ENCODE measurements around the gene SMPDL3A.

The SMPDL3A gene

DNA sequence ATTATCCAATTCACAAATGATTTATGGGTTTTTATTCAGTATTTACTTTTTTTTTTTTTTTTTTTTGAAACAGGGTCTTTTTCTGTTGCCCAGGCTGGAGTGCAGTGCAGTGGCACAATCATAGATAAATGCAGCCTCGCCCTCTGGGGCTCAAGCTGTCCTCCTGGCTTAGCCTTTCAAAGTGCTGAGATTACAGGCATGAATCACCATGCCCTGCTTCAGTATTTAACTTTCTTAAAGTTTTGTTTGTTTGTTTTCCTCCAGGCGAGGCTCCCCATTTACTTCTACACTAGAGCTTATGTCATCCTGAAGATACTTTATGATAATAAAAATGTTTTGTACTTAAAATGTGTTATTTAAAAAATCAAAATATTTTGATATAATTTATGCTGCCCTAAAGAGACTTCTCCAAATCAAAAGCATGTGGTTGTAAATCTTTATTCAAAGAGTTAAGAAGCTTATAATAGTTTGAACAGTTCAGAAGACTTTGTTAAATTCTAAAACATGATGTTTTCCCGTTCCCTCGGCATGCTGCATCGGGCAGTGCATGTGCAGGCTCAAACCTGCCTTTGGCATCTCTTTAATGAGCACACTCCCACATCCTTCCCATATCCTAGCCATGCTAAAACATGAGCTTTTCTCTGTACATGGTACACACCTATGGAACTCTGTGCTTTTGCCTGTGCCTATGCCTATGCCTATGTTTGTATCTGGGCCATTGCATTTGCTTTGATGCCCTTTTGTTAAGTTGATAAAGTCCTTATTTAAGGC, 11.0 kb downstream of the SMPDL3A start:
- Histone ChIP-seq H3K27ac (peak overlapping the region in 14 of 21 experiments; percentile 4 to 85 (median 70)), H3K4me3 (no peak overlapping the region)

DNA sequence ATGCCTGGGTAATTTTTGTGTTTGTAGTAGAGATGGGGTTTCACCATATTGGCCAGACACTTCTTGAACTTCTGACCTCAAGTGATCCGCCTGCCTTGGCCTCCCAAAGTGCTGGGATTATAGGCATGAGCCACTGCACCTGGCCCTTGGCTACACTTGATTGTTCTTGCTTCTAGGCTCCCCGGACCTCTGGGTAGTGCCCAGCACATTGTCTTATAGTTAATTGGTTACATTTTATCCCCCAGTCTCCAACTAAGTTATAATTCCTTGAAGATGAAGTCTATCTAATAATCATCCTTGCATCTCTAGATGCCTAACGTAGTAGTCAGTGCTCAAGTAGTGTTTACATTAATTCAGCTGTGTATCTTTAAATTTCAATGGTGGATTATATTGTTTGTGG, 11.8 kb downstream of the SMPDL3A start:
- Histone ChIP-seq H3K4me3 (no peak overlapping the region), H3K27ac (peak overlapping the region in 16 of 21 experiments; percentile 4 to 85 (median 68))

DNA sequence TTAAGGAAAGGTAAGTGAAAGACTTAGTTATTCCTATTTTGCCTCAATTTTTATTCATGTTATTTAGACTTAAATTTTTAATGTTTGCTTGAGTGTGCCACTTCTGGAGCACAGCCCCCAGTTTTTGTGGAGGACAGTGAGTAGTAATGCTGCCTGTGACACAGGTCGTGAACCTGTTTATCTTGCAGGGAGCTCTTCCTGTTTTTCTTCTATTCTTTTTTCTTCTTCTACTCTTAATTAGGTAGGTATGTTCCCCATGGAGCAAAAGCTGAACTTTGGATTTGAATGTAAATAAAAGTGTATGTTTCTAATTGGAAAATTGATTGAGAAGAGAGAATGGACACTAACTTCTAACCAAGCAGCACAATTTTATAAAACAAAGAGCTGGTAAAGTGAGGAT, 12.3 kb downstream of the SMPDL3A start:
- H3K27ac ChIP-seq, result peak overlapping the region in 10 of 21 experiments; percentile 62 to 85 (median 74)
- H3K4me3 ChIP-seq, result no peak overlapping the region

DNA sequence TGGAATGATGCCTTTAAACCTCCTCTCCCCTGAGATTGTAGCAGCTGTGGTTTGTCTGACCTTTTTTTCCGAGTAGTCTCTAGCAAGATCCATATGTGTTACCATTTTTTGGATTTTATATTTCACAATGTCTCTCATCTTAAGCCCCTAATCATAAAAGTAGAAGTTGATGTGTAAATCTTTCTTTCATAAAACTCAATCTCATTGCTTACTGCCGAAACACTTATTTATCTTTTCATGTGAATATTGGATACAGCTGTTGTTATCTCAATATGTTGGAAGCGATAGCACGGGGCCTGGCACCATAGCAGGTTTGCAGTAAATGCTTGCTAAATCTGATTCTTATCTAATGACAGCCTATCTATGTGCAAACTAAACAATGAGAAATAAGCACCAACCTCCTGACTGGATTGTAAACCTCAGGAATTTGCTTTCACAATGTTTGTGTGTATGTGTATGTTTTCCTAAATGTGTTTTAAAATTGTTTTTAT, 14.2 kb downstream of the SMPDL3A start:
- Histone ChIP-seq H3K4me3 (no peak overlapping the region), H3K27ac (peak overlapping the region in 7 of 21 experiments; percentile 6 to 56 (median 27))

DNA sequence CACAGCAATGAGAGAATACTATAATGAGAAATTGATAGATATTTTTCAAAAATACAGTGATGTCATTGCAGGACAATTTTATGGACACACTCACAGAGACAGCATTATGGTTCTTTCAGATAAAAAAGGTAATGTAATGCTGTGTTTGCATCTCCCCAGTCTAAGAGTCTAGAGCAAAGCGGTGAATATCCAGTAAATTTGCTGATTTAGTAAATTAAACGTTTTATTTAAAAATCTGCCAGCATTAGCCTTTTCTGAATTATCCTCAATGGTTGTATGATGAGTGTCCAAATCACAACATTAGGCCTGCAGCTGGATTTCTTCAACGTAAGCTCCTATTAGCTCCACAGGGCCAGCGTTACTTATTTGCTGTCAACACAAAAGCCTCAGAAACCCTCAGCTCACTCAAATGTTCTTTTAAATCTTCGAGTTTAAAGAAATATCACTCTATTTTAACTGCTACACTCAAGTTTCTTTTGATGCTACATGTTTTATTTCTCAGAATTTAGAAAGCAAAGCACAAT, 16.0 kb downstream of the SMPDL3A start:
- Histone ChIP-seq H3K27ac (no peak overlapping the region), H3K4me3 (no peak overlapping the region)

DNA sequence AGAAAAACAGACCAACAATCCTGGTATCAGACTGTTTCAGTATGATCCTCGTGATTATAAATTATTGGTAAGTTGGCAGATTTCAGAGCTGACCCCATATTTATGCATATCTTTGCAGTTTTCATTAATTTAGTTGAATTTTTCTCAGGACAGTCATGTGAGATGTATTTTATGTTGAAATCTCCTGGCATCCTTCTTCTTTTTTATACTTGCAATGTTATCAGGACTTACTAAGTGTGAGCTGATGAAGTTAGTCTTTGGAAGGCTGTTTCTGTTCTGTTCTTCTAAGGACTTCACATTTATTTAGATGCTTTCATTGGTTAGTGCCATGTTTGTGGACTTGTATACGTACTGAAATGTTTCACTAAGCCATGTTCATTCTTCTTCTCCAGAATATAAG, 17.2 kb downstream of the SMPDL3A start:
- Histone ChIP-seq H3K4me3 (no peak overlapping the region), H3K27ac (no peak overlapping the region)

DNA sequence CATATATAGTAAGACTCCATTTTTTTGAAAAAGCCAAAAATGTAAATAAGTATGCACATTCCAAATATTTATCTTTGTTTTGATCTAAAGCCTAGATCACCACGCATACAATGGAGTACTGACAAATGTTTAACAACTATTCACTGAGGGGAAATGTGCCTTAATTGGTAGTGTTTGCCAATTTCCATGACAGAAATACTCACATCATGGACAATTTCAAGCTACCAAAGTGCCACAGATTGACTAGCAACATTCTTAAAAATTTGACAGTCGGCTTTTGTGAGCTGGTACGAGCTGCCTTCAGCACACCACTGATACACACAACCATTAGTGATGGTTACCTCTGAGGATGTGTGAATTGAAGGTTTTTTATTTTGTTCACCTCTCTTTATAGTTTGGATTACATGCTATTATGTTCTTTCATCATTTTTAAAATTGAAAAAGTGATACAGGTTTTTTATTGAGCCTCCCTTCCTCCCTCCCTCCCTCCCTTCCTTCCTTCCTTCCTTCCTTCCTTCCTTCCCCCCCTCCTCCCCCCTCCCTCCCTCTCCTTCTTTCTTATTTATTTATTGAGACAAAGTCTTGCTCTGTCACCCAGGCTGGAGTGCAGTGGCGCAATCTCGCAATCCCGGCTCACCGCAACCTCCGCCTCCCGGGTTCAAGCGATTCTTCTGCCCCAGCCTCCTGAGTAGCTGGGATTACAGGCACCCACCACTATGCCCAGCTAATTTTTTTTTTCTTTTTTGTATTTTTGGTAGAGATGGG, 19.2 kb downstream of the SMPDL3A start:
- Histone ChIP-seq H3K4me3 (no peak overlapping the region), H3K27ac (peak overlapping the region in 1 of 21 experiments; percentile 51)

DNA sequence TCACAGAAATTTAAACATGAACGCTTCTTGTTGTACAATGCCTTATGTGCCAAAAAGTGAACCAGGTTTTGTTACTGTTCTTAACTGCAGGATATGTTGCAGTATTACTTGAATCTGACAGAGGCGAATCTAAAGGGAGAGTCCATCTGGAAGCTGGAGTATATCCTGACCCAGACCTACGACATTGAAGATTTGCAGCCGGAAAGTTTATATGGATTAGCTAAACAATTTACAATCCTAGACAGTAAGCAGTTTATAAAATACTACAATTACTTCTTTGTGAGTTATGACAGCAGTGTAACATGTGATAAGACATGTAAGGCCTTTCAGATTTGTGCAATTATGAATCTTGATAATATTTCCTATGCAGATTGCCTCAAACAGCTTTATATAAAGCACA, 19.9 kb downstream of the SMPDL3A start:
- Histone ChIP-seq H3K27ac (peak overlapping the region in 1 of 21 experiments; percentile 51), H3K4me3 (no peak overlapping the region)

DNA sequence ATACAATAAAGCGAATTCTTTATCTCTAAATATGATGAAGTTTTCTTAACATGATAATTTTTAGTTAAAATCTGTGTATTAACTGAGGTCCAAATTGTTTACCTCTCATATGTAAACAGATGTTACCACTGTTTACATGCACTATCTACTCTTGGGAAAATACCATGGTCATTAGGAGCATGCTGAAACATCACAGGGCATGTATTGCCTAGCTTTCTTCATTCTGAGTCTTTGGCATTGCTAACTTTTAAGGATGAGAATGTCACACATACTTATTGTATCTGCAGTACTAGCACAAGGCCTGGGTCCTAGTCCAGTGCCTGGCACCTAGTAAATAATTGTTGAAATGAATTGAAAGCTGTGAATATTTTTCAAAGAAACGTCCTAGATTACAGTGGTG, 20.6 kb downstream of the SMPDL3A start:
- no peak overlapping the region for H3K27ac ChIP-seq

DNA sequence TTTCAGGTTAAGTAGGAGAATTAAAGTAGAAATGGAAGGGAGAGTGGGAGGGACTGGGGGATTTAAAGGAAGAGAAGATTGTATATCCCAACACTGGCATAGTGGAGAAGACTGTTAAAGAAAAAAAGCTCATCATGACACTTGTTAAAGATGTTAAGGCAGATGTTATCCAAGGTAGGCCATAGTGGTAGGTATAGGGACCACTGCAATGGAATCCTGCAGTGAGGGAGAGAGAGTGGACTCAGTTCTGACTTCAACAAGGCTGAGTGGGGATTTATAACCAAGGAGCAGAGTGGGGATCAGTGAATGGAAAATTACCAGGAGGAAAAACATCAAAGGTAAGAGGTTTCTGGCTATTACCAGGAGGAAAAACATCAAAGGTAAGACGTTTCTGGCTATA, 21.1 kb downstream of the SMPDL3A start:
- H3K4me3 ChIP-seq, result no peak overlapping the region
- no peak overlapping the region for H3K27ac ChIP-seq

More for the DNA sequence above, 20.6 kb downstream of the SMPDL3A start:
- H3K4me3 ChIP-seq, result no peak overlapping the region

DNA sequence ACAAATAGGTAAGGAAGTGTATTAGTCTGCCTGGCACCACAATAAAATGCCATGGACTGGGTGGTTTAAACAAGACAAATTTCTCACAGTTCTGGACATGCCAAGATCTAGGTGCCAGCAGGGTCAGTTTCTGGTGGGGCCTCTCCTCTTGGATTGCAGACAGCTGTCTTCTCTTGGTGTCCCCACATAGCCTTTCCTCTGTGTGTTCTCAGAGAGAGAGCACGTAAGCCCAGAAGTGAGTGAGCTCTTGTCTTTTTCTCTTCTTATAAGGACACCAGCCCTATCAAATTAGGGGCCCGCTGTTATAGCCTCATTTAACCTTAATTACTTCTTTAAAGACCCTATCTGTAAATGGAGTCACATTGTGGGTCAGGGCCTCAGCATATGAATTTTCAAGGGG, 28.3 kb downstream of the SMPDL3A start:
- H3K27ac ChIP-seq, result peak overlapping the region in 2 of 21 experiments; percentile 14 to 24
- H3K4me3 ChIP-seq, result no peak overlapping the region

DNA sequence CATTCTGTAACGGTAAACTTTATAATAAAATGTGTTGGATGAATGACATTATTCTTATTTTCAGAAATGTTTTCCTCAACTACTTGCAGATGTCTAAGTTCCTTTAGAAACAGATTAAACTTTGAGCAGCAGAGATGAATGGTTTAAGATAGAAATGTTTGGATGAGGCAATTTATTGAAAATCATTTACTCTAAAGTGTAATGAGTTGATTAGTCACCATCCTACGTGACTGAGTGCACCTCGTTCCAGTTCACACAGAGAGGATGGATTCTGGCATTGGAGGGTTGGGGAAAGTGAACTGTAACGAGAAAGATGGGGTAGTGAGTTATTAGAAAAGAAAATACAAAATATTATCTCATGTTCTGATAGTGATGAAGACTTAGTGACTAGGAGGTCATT, 28.7 kb downstream of the SMPDL3A start:
- no peak overlapping the region for H3K4me3 ChIP-seq
- H3K27ac ChIP-seq, result no peak overlapping the region

DNA sequence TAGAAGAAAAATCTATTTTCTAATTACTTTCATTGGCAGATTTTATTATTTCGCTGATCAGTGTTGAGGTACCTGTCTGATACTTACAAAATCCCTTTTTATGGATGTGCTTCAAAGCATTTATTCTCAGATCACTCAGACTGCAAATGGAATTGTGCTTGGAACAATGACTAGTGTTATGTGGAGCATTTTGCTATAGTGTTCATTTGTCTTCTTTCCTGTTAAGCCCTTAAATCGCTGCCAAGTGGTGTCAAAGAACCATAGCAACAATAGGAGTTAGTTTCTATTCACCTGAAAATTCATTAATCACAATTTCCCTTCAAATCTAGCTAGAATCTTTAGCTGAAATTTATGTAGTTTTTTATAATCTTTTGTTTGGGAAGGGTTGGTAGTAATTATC, 29.8 kb downstream of the SMPDL3A start:
- Histone ChIP-seq H3K27ac (no peak overlapping the region), H3K4me3 (no peak overlapping the region)

DNA sequence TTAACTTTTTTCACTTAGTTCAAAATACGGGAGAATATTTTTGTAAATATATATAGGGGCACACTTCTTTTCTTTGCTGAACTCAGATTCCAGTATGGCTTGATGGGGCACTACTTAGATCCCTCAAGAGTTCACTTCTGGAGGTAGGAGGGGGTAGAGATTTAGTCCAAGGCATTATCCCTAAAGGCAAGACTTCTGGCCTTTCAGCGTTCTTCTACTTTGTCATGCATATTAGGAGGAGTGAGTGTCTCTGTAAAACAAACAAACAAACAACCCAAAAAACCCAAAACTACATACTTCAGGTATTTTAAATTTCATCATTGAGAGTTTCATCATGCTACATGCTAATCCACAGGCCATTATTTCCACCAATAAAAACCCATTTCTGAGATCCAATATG, 32.0 kb downstream of the SMPDL3A start:
- no peak overlapping the region for H3K4me3 ChIP-seq
- H3K27ac ChIP-seq, result no peak overlapping the region

DNA sequence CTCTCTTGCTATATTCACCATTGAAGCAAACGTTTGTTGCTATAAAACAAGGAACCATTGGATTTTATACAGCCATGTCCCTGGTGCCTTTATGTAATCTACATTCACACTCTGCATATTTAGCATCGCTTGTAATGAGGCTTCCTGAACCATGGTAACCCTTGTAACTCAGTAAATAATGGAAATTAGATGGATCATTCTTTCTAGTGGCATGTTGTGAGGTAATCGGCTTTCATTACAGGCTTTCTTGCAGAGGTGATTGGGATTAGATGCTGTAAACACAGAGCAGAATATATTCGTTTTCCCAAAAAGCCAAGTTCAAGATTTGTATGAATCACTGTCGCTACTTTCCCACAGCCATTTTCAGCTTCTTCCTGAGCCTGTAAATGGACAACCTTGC, 36.1 kb downstream of the SMPDL3A start:
- Histone ChIP-seq H3K27ac (no peak overlapping the region), H3K4me3 (no peak overlapping the region)

DNA sequence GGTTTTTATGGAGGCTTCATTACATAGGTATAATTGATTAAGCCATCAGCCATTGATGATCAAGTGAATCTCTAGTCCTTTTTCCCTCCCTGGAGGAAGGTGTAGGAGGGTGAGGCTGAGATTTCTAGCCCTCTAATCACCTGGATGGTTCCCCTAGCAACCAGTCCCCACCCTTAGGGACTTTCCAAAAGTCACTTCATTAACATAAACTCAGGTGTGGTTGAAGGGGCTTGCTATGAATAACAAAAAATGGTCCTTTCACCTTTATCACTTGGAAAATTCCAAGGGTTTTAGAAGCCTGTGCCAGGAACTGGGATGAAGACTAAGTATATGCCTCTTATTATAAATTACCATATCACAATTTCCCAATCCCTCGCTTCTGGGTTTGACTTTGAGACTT, 40.4 kb downstream of the SMPDL3A start:
- no peak overlapping the region for H3K4me3 ChIP-seq
- no peak overlapping the region for H3K27ac ChIP-seq

DNA sequence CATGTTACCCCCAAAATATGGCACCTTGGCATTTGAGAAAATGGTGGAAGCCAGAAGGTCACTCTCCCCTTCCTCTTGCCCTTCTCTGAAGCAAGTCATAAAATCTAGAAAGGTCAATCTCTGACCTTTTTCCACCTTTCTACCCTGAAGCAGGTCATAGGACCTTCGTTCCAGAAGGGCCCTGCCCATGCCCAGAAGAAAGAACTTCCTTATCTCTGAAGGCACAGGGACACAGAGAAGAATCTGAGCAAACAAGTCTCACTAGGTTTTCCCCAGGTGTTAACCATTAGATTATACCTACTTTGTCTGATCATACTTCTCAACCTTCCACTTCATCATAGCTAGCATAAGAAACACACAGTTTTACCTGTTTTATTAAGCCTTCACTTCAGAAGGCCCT, 42.5 kb downstream of the SMPDL3A start:
- H3K27ac ChIP-seq, result no peak overlapping the region
- no peak overlapping the region for H3K4me3 ChIP-seq

DNA sequence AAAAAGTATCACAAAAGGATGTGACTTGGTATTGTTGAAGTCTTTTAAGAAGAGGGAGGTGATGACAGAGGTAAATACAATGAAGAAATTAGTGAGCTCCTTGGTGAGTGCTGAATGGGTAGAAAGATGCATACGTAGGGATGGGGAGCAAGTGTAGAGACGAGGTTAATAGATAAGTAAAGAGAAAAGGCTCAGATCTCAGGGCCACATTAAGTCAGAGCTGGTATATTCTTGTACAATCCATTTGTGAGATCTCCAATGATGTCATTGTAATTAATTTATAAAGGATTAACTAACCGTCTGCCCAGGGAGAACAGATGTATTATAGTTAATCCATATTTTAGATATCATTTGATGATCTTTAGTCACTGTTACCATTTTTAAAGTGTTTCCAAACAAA, 43.4 kb downstream of the SMPDL3A start:
- no peak overlapping the region for H3K4me3 ChIP-seq
- H3K27ac ChIP-seq, result no peak overlapping the region

DNA sequence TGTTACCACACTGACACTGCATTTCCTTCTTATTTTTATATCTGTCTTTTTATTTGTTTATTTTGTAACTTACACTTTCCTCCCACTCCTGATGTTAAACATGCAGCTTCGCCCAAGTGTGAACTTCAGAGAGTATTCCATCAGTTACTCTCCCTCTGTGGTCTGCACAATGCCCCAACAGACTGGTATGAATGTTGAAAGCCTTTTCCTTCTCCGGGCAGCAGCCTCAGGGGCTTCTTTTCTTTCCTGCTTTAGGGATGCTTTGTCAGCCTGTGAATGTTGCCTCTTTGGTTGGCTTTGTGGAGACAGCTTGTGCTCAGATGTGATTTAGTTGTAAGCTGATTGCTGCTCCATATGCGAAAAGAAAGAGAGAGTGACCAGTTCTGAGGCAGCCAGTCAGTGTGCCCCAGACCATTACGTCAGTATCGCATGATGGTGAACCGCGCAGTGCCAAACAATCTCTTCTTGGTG, 44.0 kb downstream of the SMPDL3A start:
- Histone ChIP-seq H3K4me3 (no peak overlapping the region), H3K27ac (no peak overlapping the region)

DNA sequence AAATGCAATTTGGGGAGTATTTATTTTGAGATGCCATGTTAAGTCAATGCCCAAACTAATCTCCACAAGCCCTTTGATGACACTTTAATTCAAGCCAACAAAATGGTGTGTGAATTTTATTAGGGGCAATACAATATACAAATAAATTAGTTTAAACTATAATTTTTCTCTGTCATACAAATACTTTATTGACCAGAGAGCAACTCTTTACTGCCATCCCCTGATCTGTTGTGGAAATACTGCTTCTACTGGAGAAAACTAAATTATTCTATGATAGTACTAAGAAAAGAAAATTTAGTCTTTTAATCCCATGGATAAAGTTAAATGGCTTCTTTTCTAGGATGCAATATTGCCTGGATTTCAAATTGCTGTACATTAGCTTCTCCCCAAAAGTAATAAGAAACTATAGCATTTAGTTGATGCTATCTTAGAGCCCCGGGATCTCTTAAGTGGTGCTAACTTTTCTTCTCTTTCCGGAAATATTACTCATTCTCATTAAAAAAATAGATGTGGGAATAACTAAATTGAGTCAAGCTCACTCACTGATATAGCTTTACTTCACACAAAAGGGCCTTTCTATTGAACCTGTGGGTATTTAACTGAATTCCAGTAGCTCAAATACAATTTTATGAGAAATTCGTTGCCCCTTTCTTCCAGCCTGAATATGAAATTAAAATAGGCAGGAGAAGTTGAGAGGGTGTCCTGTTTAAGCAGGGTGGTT, 49.2 kb downstream of the SMPDL3A start:
- H3K4me3 ChIP-seq, result no peak overlapping the region
- no peak overlapping the region for H3K27ac ChIP-seq
